Liver (tissue), 3 donors: ENCODE data around the gene RFC4.

ENCODE experiments used
- EGR1 ChIP-seq, 2 donors: IDR thresholded peaks; 2 replicates each; pipeline ENCODE4 v1.6.1; 2016 to 2018; ENCODE audit warnings: antibody characterized with exemption in 2 of 2, low read depth in 2 of 2
- GABPA ChIP-seq, 2 donors: IDR thresholded peaks in 1 of 2; conservative IDR thresholded peaks in 1 of 2; 2 replicates each; pipeline ENCODE4 v1.6.1; 2016; ENCODE audit warnings: antibody characterized with exemption in 2 of 2, mild to moderate bottlenecking in 1 of 2, moderate library complexity in 1 of 2
- RAD21 ChIP-seq, 2 donors: IDR thresholded peaks; 2 replicates each; pipeline ENCODE4 v1.6.1; 2016; ENCODE audit warnings: antibody characterized with exemption in 2 of 2, mild to moderate bottlenecking in 2 of 2
- SP1 ChIP-seq: IDR thresholded peaks from 2 replicates; pipeline ENCODE4 v1.6.1; 2018; ENCODE audit warnings: antibody characterized with exemption, mild to moderate bottlenecking
- TAF1 ChIP-seq: conservative IDR thresholded peaks from 2 replicates; pipeline ENCODE4 v1.6.1; 2016; ENCODE audit warnings: antibody characterized with exemption, mild to moderate bottlenecking
- YY1 ChIP-seq: IDR thresholded peaks from 2 replicates; pipeline ENCODE4 v1.6.1; 2016; ENCODE audit warnings: antibody characterized with exemption, mild to moderate bottlenecking
- TF ChIP-seq, protein P1 (sequence below): fragments of 150-350 bp; IDR thresholded peaks from 2 replicates; pipeline ENCODE4 v1.5.1; 2017; ENCODE audit warnings: improper control_type of control experiment, low read depth, low read length; ENCODE audit not compliant: missing input control
- TF ChIP-seq, protein P2 (sequence below): IDR thresholded peaks from 2 replicates; pipeline ENCODE4 v1.6.1; 2016; ENCODE audit warnings: antibody characterized with exemption
- donor health status: healthy.
- donor health status: healthy.

DNA sequence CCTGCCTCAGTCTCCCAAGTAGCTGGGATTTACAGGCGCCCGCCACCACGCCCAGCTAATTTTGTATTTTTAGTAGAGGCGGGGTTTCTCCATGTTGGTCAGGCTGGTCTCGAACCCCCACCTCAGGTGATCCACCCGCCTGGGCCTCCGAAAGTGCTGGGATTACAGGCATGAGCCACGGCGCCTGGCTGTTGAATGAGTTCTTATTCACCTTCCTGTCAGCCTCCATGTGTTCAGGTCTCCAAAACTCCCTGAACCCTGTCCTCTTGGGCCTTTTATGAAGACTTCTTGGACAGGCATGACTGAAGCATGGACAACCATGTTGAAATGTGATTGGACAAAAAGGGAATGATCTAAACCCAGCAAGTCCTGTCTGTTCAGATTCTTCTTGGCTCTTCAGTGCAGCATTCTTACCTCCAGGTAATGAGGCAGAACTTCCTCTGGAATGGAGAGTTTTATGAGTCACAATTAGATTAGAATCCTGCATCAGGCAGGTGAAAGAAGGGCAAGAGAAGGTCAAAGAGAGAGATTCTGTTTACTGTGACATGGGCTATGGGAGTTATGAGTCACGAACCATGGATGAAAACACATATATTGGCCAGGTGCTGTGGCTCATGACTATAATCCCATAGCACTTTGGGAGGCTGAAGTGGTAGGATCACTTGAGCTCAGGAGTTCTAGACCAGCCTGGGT lies 46.0 kb downstream of the RFC4 start:
- TF ChIP-seq RAD21 (IDR thresholded peaks at IDR 0.05), result no peak
- no peak for TF ChIP-seq YY1
- TF ChIP-seq, protein P1, sequence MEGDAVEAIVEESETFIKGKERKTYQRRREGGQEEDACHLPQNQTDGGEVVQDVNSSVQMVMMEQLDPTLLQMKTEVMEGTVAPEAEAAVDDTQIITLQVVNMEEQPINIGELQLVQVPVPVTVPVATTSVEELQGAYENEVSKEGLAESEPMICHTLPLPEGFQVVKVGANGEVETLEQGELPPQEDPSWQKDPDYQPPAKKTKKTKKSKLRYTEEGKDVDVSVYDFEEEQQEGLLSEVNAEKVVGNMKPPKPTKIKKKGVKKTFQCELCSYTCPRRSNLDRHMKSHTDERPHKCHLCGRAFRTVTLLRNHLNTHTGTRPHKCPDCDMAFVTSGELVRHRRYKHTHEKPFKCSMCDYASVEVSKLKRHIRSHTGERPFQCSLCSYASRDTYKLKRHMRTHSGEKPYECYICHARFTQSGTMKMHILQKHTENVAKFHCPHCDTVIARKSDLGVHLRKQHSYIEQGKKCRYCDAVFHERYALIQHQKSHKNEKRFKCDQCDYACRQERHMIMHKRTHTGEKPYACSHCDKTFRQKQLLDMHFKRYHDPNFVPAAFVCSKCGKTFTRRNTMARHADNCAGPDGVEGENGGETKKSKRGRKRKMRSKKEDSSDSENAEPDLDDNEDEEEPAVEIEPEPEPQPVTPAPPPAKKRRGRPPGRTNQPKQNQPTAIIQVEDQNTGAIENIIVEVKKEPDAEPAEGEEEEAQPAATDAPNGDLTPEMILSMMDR, result no peak
- no peak for TF ChIP-seq SP1
- no peak for TF ChIP-seq EGR1 (IDR thresholded peaks at IDR 0.05; ENCODE audit: low read depth in 2 of 2)
- TF ChIP-seq GABPA (IDR thresholded peaks at IDR 0.05 in 1 of 2, conservative IDR thresholded peaks at IDR 0.05 in 1 of 2), result no peak
- no peak for TF ChIP-seq TAF1
- TF ChIP-seq, protein P2, sequence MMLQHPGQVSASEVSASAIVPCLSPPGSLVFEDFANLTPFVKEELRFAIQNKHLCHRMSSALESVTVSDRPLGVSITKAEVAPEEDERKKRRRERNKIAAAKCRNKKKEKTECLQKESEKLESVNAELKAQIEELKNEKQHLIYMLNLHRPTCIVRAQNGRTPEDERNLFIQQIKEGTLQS, result no peak
